A673 (cell line): ENCODE data around the gene LRRC71. TPM values are rescaled to one million over a fixed set of nuclear protein-coding genes. Genes with fewer than 3 reads are reported as not detected.
"Not testable (repeated sequence)": the region's sequence is repeated elsewhere in the genome, so short reads cannot be mapped to it uniquely, and the experiment has no call there.

Source experiments
- BruUV-seq: library from RNA; stranded (reverse); fragments of 400-500 nt; replicated peaks from 2 replicates; lab custom pipeline; 2021; lab: Mats Ljungman, UMichigan
- CTCF ChIA-PET: fragments of 300-600 bp; sonication (Branson Sonifier 250); formaldehyde crosslinking; loops from one replicate; lab custom pipeline; 2022; ENCODE audit warnings: antibody characterized with exemption; lab: Charles Lee
- POLR2A ChIA-PET: fragments of 300-600 bp; sonication (Branson Sonifier 250); formaldehyde crosslinking; loops from one replicate; lab custom pipeline; 2022; ENCODE audit warnings: antibody characterized with exemption; ENCODE audit not compliant: low non-redundant PET; lab: Charles Lee
- DNase-seq: peaks from one replicate; pipeline ENCODE4 v3.0.0-alpha.2; 2015; ENCODE audit warnings: low spot score
- H3K27ac ChIP-seq: fragments of 200-600 bp; sonication (generic); 2 replicates; pipeline ENCODE4 v1.5.1; 2016; ENCODE audit warnings: mixed run types, low read depth, mild to moderate bottlenecking, mixed read lengths, antibody characterized with exemption, low read length; ENCODE audit not compliant: poor library complexity, severe bottlenecking
- H3K27me3 ChIP-seq: fragments of 200-600 bp; sonication (generic); replicated peaks from 2 replicates; pipeline ENCODE4 v1.6.1; 2017; ENCODE audit warnings: mixed run types, low read depth, mild to moderate bottlenecking, mixed read lengths, antibody characterized with exemption, low read length; ENCODE audit not compliant: insufficient read depth, poor library complexity
- H3K36me3 ChIP-seq: fragments of 200-600 bp; sonication (generic); 2 replicates; pipeline ENCODE4 v1.6.1; 2016; ENCODE audit warnings: mixed run types, mild to moderate bottlenecking, mixed read lengths, antibody characterized with exemption, low read length; ENCODE audit not compliant: insufficient read depth, poor library complexity, severe bottlenecking
- H3K4me1 ChIP-seq: fragments of 200-600 bp; sonication (generic); 2 replicates; pipeline ENCODE4 v1.6.1; 2017; ENCODE audit warnings: mixed run types, mild to moderate bottlenecking, mixed read lengths, antibody characterized with exemption, low read length; ENCODE audit not compliant: insufficient read depth, poor library complexity, severe bottlenecking
- H3K4me3 ChIP-seq: fragments of 200-600 bp; sonication (generic); 2 replicates; pipeline ENCODE4 v1.5.1; 2016; ENCODE audit warnings: low read depth, mixed run types, mild to moderate bottlenecking, mixed read lengths, low read length; ENCODE audit not compliant: poor library complexity, severe bottlenecking
- H3K9me3 ChIP-seq: fragments of 200-600 bp; sonication (generic); 2 replicates; pipeline ENCODE4 v1.6.1; 2016; ENCODE audit warnings: mixed run types, low read depth, mild to moderate bottlenecking, mixed read lengths, antibody characterized with exemption, low read length; ENCODE audit not compliant: poor library complexity, severe bottlenecking
- EZH2 ChIP-seq: fragments of 200-600 bp; sonication (generic); IDR thresholded peaks from 2 replicates; pipeline ENCODE4 v1.6.1; 2017; ENCODE audit warnings: borderline replicate concordance, low read depth, mild to moderate bottlenecking, mixed read lengths, antibody characterized with exemption, low read length; ENCODE audit not compliant: poor library complexity, severe bottlenecking
- intact Hi-C: fragments of 100-400 bp; cut with micrococcal nuclease; formaldehyde crosslinking; loops from one replicate; pipeline ENCODE4 v1.10.0; 2022; ENCODE audit not compliant: unreplicated experiment
- total RNA-seq: library from RNA; stranded (reverse); gene quantifications from 2 replicates; pipeline ENCODE4 v1.2.3, GENCODE V29; 2021
- TF ChIP-seq, protein P1 (sequence below): fragments of 300-800, 200-600 bp; sonication (generic); conservative IDR thresholded peaks from 2 replicates; pipeline ENCODE4 v1.5.1; 2017; ENCODE audit warnings: low read depth, mild to moderate bottlenecking, antibody characterized with exemption, low read length, moderate library complexity, mixed read lengths

Gene LRRC71
- total RNA-seq, 1 experiment from 2014 or later, result not detected

DNA sequence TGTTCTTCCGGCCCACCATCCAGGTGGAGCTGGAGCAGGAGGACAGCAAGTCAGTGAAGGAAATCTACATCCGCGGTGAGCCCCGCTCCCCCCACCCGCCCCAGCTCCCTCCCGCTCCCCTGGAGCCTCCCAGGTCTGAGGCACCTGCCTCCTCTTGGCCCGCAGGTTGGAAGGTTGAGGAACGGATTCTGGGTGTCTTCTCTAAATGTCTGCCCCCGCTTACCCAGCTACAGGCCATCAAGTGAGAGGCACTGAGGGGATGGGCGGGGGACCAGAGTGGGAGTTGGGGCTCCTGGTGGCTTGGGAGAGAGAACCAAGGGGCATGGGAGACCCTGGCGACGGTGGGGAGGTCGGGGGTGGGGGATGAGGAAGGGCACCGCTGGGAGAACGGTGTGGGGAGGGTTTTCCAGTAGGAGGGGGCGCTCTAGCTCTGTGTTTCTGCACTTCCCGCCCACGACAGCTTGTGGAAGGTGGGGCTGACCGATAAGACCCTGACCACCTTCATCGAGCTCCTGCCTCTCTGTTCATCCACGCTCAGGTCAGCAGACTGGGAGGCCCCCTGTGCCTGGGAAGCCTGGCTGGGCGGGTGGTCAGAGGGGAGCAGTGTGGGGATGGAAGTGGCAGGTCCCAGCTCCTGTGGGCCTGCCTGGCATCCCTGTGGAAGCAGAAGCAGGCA is 4.2 kb downstream of the LRRC71 start:
- no peak for DNase-seq
- intact Hi-C loops, result loop anchor here (10.0 kb wide), 1 partner anchor 240 kb away; no protein-coding TSS in a partner anchor
- H3K27ac ChIP-seq, result no peak overlapping the region
- H3K27me3 ChIP-seq, result peaks cover 58% of the 10 kb centered on the region
- CTCF ChIA-PET, result interaction anchor here (0.7 kb wide), 1 partner anchor 14 kb away, joined by 4 read pairs; no protein-coding TSS in a partner anchor
- H3K4me1 ChIP-seq, result peaks cover 9% of the 10 kb centered on the region
- TF ChIP-seq EZH2, result no peak
- TF ChIP-seq, protein P1, sequence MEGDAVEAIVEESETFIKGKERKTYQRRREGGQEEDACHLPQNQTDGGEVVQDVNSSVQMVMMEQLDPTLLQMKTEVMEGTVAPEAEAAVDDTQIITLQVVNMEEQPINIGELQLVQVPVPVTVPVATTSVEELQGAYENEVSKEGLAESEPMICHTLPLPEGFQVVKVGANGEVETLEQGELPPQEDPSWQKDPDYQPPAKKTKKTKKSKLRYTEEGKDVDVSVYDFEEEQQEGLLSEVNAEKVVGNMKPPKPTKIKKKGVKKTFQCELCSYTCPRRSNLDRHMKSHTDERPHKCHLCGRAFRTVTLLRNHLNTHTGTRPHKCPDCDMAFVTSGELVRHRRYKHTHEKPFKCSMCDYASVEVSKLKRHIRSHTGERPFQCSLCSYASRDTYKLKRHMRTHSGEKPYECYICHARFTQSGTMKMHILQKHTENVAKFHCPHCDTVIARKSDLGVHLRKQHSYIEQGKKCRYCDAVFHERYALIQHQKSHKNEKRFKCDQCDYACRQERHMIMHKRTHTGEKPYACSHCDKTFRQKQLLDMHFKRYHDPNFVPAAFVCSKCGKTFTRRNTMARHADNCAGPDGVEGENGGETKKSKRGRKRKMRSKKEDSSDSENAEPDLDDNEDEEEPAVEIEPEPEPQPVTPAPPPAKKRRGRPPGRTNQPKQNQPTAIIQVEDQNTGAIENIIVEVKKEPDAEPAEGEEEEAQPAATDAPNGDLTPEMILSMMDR, result no peak
- H3K36me3 ChIP-seq, result no peaks in the 10 kb centered on the region
- no peak overlapping the region for H3K4me3 ChIP-seq
- POLR2A ChIA-PET, result interaction anchor here (0.6 kb wide), 1 partner anchor 118 kb away, joined by 3 read pairs; no protein-coding TSS in a partner anchor
- no peaks in the 10 kb centered on the region for H3K9me3 ChIP-seq
- no TSS peak for BruUV-seq

- H3K9me3 ChIP-seq, result no peaks in the 10 kb centered on the region
- TF ChIP-seq, protein P1, result no peak
- no peak for TF ChIP-seq EZH2
- peaks cover 56% of the 10 kb centered on the region for H3K27me3 ChIP-seq
- no peak for DNase-seq
- BruUV-seq, result no TSS peak
- H3K4me1 ChIP-seq, result peaks cover 4% of the 10 kb centered on the region
- H3K4me3 ChIP-seq, result no peak overlapping the region
- intact Hi-C loops, result loop anchor here (2.0 to 10.0 kb wide), 2 partner anchors 33 to 241 kb away; partner anchors contain the start of gene PEAR1
- H3K27ac ChIP-seq, result no peak overlapping the region
- POLR2A ChIA-PET, result no interaction called here
- no peaks in the 10 kb centered on the region for H3K36me3 ChIP-seq
- CTCF ChIA-PET, result interaction anchor here (0.6 to 1.1 kb wide), 2 partner anchors 39 to 160 kb away, joined by 3 read pairs; no protein-coding TSS in a partner anchor
Observed at GRCh38 chr1:156925154-156926010, 5.0 kb downstream of the LRRC71 start.

- peaks cover 48% of the 10 kb centered on the region for H3K27me3 ChIP-seq
- DNase-seq, result peak; percentile 89
Observed at GRCh38 chr1:156926175-156926574, 5.7 kb downstream of the LRRC71 start.

GRCh38 chr1:156926695-156927094 is 6.3 kb downstream of the LRRC71 start:
- H3K27ac ChIP-seq, H3K4me1 ChIP-seq, H3K36me3 ChIP-seq, H3K9me3 ChIP-seq, DNase-seq, BruUV-seq, H3K4me3 ChIP-seq, POLR2A ChIA-PET: not testable (repeated sequence)
- CTCF ChIA-PET, result interaction anchor here (1.1 kb wide), 1 partner anchor 40 kb away, joined by 3 read pairs; no protein-coding TSS in a partner anchor
- peaks cover 43% of the 10 kb centered on the region for H3K27me3 ChIP-seq
- intact Hi-C loops, result loop anchor here (2.0 to 10.0 kb wide), 2 partner anchors 34 to 242 kb away; partner anchors contain the start of gene PEAR1

More at GRCh38 chr1:156926175-156926574, 5.7 kb downstream of the LRRC71 start:
- Histone ChIP-seq H3K27ac (no peak overlapping the region), H3K4me3 (no peak overlapping the region), H3K36me3 (no peaks in the 10 kb centered on the region), H3K4me1 (no peaks in the 10 kb centered on the region), H3K9me3 (no peaks in the 10 kb centered on the region)
- CTCF ChIA-PET, result interaction anchor here (0.6 to 1.1 kb wide), 2 partner anchors 40 to 160 kb away, joined by 3 read pairs; no protein-coding TSS in a partner anchor
- no TSS peak for BruUV-seq
- TF ChIP-seq EZH2, result no peak
- intact Hi-C loops, result loop anchor here (2.0 to 10.0 kb wide), 2 partner anchors 33 to 241 kb away; partner anchors contain the start of gene PEAR1
- POLR2A ChIA-PET, result no interaction called here
